C4-2B (cell line): ENCODE measurements around the gene MYOT.

Source experiments
- CTCF ChIP-seq: fragments of 450-650 bp; conservative IDR thresholded peaks from 2 replicates; pipeline ENCODE4 v1.5.1; 2017; ENCODE audit warnings: mild to moderate bottlenecking
- ZFX ChIP-seq: fragments of 450-650 bp; IDR thresholded peaks from 2 replicates; pipeline ENCODE4 v1.6.1; 2017

- no peak for TF ChIP-seq CTCF
- no peak for TF ChIP-seq ZFX
Measured at GRCh38 chr5:137862251-137862650, 5.4 kb upstream of the MYOT start.
